Fibroblast of villous mesenchyme (primary cell): ENCODE data around the gene UQCC5. TPM values are rescaled to one million over a fixed set of nuclear protein-coding genes. Genes with fewer than 3 reads are reported as not detected.

Experiments
- DNase-seq: peaks from one replicate; pipeline ENCODE4 v3.0.0-alpha.2; 2010; ENCODE audit warnings: low read depth
- H3K4me3 ChIP-seq: 2 replicates; pipeline ENCODE4 v1.5.1; 2011; ENCODE audit warnings: low read depth, mild to moderate bottlenecking, low read length
- total RNA-seq: library from RNA; depleted of rRNA; stranded (reverse); fragments of >200 nt; gene quantifications from 2 replicates; pipeline ENCODE4 v1.2.3, GENCODE V29; 2012
- TF ChIP-seq, protein P1 (sequence below): IDR thresholded peaks from 2 replicates; pipeline ENCODE4 v1.5.1; 2012; ENCODE audit warnings: low read depth, mild to moderate bottlenecking, low read length; ENCODE audit not compliant: insufficient read depth

Gene UQCC5
- total RNA-seq, 1 donor: 17.7 TPM

- no peak overlapping the region for H3K4me3 ChIP-seq
- no peak for DNase-seq
- TF ChIP-seq, protein P1, sequence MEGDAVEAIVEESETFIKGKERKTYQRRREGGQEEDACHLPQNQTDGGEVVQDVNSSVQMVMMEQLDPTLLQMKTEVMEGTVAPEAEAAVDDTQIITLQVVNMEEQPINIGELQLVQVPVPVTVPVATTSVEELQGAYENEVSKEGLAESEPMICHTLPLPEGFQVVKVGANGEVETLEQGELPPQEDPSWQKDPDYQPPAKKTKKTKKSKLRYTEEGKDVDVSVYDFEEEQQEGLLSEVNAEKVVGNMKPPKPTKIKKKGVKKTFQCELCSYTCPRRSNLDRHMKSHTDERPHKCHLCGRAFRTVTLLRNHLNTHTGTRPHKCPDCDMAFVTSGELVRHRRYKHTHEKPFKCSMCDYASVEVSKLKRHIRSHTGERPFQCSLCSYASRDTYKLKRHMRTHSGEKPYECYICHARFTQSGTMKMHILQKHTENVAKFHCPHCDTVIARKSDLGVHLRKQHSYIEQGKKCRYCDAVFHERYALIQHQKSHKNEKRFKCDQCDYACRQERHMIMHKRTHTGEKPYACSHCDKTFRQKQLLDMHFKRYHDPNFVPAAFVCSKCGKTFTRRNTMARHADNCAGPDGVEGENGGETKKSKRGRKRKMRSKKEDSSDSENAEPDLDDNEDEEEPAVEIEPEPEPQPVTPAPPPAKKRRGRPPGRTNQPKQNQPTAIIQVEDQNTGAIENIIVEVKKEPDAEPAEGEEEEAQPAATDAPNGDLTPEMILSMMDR: no peak
These were observed 14.7 kb downstream of the UQCC5 start for GRCh38 chr3:52551118-52551517.

DNA sequence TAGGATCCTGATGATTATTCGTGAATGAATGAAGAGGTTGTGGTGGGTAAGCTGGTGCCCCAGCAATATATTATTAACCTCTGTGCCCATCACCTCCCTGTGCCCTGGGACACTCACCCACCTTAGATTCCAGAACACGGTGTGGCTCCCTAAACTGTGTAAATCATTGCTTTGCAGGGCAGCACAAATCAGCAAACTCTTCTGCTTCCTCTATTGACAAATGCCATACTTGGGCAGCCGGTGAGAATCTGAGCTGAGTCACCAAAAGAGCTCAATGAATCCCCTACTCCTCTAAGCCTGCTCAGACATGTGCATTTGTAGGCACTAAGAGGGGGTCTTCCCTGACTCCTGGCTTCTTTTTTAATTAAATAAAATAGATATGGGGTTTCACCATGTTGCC lies 15.7 kb downstream of the UQCC5 start:
- H3K4me3 ChIP-seq: no peak overlapping the region
- TF ChIP-seq, protein P1: no peak
- no peak for DNase-seq

DNA sequence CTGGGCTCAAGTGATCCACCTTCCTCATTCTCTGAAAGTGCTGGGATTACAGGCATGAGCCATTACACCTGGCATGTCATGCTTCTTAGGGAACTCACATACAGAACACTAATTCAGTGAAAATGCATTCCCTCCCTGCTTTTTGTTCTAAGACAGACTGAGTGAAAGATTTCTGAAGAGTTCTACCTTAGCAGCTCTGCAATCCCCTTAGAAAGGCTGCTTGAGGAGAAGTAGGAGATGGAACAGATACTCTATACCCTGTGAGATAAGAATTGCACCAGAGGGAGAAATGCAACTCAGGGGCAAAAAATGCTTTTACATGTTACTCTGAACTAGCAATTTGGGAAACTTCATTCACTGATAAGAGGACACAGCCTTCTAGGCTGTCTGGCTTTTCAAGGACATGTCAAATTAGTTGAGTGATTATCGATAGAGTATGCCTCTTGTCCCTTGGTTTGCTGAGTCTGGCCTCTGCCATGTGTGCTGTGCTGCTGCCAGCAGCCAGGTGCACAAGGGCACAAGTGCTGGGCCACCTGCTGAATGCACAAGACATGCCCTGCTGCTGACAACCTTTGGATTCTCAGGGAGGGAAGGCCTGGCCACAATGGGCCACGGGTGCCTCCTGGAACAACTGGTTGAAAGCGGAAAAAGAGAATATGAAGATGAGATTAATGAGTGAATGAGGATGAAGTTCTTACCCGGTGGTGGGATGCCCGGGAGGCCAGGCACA lies 17.8 kb downstream of the UQCC5 start:
- no peak for DNase-seq
- TF ChIP-seq, protein P1: no peak
- H3K4me3 ChIP-seq: no peak overlapping the region

DNA sequence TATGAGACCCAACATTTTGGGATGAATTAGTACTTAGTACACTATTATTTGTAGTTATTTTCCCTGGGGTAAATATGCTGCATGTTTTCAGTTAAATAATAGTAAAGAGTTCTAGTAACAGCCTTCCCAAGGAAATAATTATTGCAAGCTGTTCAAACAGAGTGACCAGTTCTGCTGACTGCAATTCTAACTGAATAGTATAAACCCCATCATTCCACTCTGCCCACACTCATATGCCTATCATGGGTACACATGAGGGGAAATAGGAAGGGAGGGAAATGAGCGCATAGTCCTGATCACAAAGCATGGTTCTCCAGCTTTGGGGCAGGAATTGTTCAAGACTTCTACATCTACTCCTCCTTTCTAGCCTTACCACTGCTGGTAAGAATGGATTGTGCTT lies 18.7 kb downstream of the UQCC5 start:
- DNase-seq: no peak
- TF ChIP-seq, protein P1: no peak
- no peak overlapping the region for H3K4me3 ChIP-seq

- H3K4me3 ChIP-seq: no peak overlapping the region
- DNase-seq: no peak
- TF ChIP-seq, protein P1: no peak
These were observed 20.9 kb downstream of the UQCC5 start for GRCh38 chr3:52557011-52557960.

DNA sequence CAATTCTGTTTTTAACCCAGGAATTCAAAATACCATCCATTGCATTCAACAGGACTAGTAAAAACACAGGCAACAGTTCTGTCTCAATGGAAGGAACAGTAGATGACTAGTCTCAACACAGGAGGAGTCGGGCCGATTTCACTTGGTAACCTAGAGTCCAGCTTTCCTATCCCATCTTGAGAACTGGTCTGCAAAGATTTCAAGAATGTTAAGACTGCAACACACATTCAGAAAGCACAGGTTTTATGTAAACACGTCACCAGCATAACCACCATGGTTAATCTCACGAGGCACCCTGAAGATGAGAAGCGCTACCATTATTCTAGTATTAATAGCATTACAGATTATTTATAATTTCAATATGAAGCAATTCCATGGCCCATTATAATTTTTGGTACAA lies 22.0 kb downstream of the UQCC5 start:
- TF ChIP-seq, protein P1: no peak
- H3K4me3 ChIP-seq: no peak overlapping the region
- no peak for DNase-seq
